Heart left ventricle (tissue), 16 donors: ENCODE results near the gene TFDP1. TPM values are rescaled to one million over a fixed set of nuclear protein-coding genes. Genes with fewer than 3 reads are reported as not detected.

Source experiments
- ATAC-seq, 4 donors: fragments of 200-7000 bp; cut with Tn5 transposase; one replicate each; pipeline ENCODE4 v1.9.1; 2020 to 2022; ENCODE audit warnings: moderate library complexity in 4 of 4, mild to moderate bottlenecking in 3 of 4, moderate number of reproducible peaks in 1 of 4
- DNase-seq, 5 donors: peaks; one replicate each; pipeline ENCODE4 v3.0.0-alpha.2; 2020
- H3K27ac ChIP-seq, 12 donors: fragments of 200-600 bp; sonication (generic) in 4 of 12; one replicate each; pipeline versions ENCODE4 v1.5.0 to v1.8.0; 2016 to 2022; ENCODE audit warnings: mild to moderate bottlenecking in 2 of 12
- H3K27me3 ChIP-seq, 9 donors: fragments of 200-600 bp; sonication (generic) in 2 of 9; one replicate each; pipeline versions ENCODE4 v1.5.1 to v1.8.0; 2016 to 2022; ENCODE audit warnings: mild to moderate bottlenecking in 3 of 9
- H3K36me3 ChIP-seq, 9 donors: fragments of 200-600 bp; sonication (generic) in 2 of 9; one replicate each; pipeline versions ENCODE4 v1.5.0 to v1.8.0; 2018 to 2022; ENCODE audit warnings: mild to moderate bottlenecking in 2 of 9
- H3K4me1 ChIP-seq, 12 donors: fragments of 200-600 bp; sonication (generic) in 4 of 12; one replicate each; pipeline versions ENCODE4 v1.5.0 to v1.8.0; 2016 to 2022; ENCODE audit warnings: mild to moderate bottlenecking in 3 of 12
- H3K4me3 ChIP-seq, 12 donors: fragments of 200-600 bp; sonication (generic) in 4 of 12; one replicate each; pipeline versions ENCODE4 v1.5.0 to v1.8.0; 2017 to 2022; ENCODE audit warnings: mild to moderate bottlenecking in 9 of 12, moderate library complexity in 4 of 12
- H3K9me3 ChIP-seq, 12 donors: fragments of 200-600 bp; sonication (generic) in 4 of 12; one replicate each; pipeline versions ENCODE4 v1.5.0 to v1.8.0; 2016 to 2022; ENCODE audit warnings: mild to moderate bottlenecking in 1 of 12
- POLR2A ChIP-seq, 2 donors: fragments of 450-650 bp; IDR thresholded peaks; one replicate each; pipeline ENCODE4 v1.6.1; 2017; ENCODE audit warnings: antibody characterized with exemption in 2 of 2, mild to moderate bottlenecking in 2 of 2, moderate library complexity in 2 of 2
- WGBS, 4 donors: extraction: QIAGEN DNeasy Blood & Tissue Kit in 2 of 4; methylation state at CpG; one replicate each; pipeline versions ENCODE4 v1.1.5 to v1.1.7; 2013 to 2018; 5-methylcytosine and 5-hydroxymethylcytosine counted together
- intact Hi-C, 10 donors: fragments of 100-400 bp; cut with DNase I; formaldehyde crosslinking; loops; one replicate each; pipeline versions ENCODE4 v1.11.1 to v1.14.2; 2022
- polyA plus RNA-seq, 2 donors: library from polyadenylated mRNA; stranded (reverse); fragments of 200-250 nt; gene quantifications; one replicate each; pipeline ENCODE4 v1.2.3, GENCODE V29; 2013
- total RNA-seq, 9 donors: library from RNA; depleted of rRNA in 2 of 9; stranded (reverse); fragments of >200 nt in 2 of 9; fragmentation: NEBNext Ultra II Directional in 3 of 9; extraction: Animal tissue kit (Norgen Biotek cat#: 25700) in 3 of 9; gene quantifications; one replicate each; pipeline versions ENCODE4 v1.1.0 to v1.2.4, GENCODE V29; 2016 to 2023
- TF ChIP-seq, protein P1 (sequence below), 12 donors: fragments of 200-600 bp; sonication (generic) in 4 of 12; IDR thresholded peaks; one replicate each; pipeline versions ENCODE4 v1.5.0 to v1.8.0; 2018 to 2022; ENCODE audit warnings: antibody characterized with exemption in 12 of 12, mild to moderate bottlenecking in 5 of 12
- donor health status: ischemic (EF 13 %, LVEDD 7.1; RV severe dilation, severe dysfunction).
- donor health status: healthy with polysubstance abuse.
- donor health status: DM: no; HTN: yes; CAD: no.
- donor health status: DM: no; HTN: no; CAD: no.
- donor health status: ischemic (EF 25% LVEDD 6.9; RV normal size, moderate dysfunction).
- donor health status: ischemic (EF 25% LVEDD 5.7; RV mildly dilated, moderate dysfunction).
- donor health status: healthy.
- donor health status: DM: yes; HTN: yes; CAD: no.
- donor health status: ischemic (EF 35%, LVEDD 5.7; RV mildly dilated, moderate dysfunction).
- donor health status: nonischemic (EF 11% LVEDD 7.7; RV severe dilation, severe dysfunction).
- donor health status: DM: yes; HTN: yes; CAD: no.
- donor health status: PGD.
- donor health status: ischemic (EF 29% LVEDD 5.4; RV normal size, mild dysfunction).
- donor health status: nonischemic (EF 23%, LVEDD 6.1; RV moderate dilation, normal function).

TFDP1 gene
- total and polyA plus RNA-seq, 11 donors, result 19.7 to 50.3 (median 44.3) TPM

- H3K27ac ChIP-seq, result no peak overlapping the region
- H3K9me3 ChIP-seq, result no peaks in the 10 kb centered on the region
- H3K4me3 ChIP-seq, result no peak overlapping the region
- DNase-seq, result peak in 1 of 5 donors; percentile 15
- intact Hi-C loops, result no loop called here
- WGBS, 4 donors, result 93 to 98% (median 95%) methylated on average over 24 of the region's 24 CpGs
- H3K4me1 ChIP-seq, result peaks cover 0 to 3% (median 0%) of the 10 kb centered on the region in 12 donors
- no peaks in the 10 kb centered on the region for H3K27me3 ChIP-seq
- H3K36me3 ChIP-seq, result peaks cover 0 to 96% (median 83%) of the 10 kb centered on the region in 9 donors
- ATAC-seq, result no peak
- TF ChIP-seq, protein P1, sequence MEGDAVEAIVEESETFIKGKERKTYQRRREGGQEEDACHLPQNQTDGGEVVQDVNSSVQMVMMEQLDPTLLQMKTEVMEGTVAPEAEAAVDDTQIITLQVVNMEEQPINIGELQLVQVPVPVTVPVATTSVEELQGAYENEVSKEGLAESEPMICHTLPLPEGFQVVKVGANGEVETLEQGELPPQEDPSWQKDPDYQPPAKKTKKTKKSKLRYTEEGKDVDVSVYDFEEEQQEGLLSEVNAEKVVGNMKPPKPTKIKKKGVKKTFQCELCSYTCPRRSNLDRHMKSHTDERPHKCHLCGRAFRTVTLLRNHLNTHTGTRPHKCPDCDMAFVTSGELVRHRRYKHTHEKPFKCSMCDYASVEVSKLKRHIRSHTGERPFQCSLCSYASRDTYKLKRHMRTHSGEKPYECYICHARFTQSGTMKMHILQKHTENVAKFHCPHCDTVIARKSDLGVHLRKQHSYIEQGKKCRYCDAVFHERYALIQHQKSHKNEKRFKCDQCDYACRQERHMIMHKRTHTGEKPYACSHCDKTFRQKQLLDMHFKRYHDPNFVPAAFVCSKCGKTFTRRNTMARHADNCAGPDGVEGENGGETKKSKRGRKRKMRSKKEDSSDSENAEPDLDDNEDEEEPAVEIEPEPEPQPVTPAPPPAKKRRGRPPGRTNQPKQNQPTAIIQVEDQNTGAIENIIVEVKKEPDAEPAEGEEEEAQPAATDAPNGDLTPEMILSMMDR (IDR thresholded peaks at IDR 0.05), result no peak
- no peak for TF ChIP-seq POLR2A (IDR thresholded peaks at IDR 0.05)
Measured at GRCh38 chr13:113636266-113636963, 51.9 kb downstream of the TFDP1 start.

DNA sequence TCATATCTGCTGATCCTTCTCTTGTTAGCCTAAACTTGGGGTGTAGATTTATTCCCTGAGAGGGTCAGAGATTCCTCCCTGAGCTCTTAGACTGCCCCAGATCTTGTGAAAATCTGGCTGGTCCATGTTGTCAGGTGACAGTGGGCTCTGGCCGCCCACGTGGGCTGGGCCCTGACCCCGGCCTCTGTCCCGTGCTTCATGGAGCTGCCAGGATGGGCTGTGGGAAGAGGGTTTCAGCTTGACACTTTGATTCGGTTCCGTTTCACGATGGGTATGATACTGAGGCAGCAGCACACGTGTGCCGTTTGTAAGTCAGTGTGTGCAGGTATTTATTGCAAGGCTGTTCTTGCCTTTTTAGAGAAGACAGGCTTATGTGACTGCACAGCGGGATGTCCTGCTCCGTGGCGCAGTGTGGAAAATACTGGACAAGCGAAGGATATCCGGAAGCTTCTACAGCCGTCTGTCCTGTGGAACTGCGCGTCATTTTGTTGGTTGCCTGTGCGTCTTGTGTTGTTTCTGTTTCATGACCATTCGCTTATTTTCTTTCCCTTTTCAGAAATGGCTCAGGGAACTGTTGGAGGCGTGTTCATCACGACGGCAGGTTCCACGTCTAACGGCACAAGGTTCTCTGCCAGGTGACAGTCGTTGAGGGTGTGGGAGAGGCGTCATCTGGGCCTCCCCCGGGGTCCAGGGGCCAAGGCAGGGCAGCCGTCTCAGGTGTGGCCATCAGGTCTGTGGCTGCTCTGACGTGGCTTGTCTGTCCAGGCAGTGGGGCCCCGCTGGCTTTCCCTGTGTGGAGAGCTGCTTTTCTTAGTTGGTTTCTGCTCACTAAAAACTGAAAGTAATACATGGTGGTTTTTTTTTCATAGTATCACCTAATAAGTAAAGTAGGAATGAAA is 53.0 kb downstream of the TFDP1 start:
- Histone ChIP-seq H3K4me3 (no peak overlapping the region), H3K36me3 (peaks cover 0 to 87% (median 77%) of the 10 kb centered on the region in 9 donors), H3K27me3 (no peaks in the 10 kb centered on the region), H3K27ac (no peak overlapping the region), H3K9me3 (no peaks in the 10 kb centered on the region), H3K4me1 (peaks cover 0 to 3% (median 0%) of the 10 kb centered on the region in 12 donors)
- WGBS, 4 donors, result 94 to 96% (median 94%) methylated on average over 30 of the region's 30 CpGs
- TF ChIP-seq, protein P1 (IDR thresholded peaks at IDR 0.05), result no peak
- no peak for TF ChIP-seq POLR2A (IDR thresholded peaks at IDR 0.05)
- intact Hi-C loops, result no loop called here
- ATAC-seq (no peak), DNase-seq (peak in 4 of 5 donors; percentile 2 to 17 (median 10))

GRCh38 chr13:113638173-113638746 is 53.7 kb downstream of the TFDP1 start:
- no peaks in the 10 kb centered on the region for H3K9me3 ChIP-seq
- H3K4me1 ChIP-seq, result peaks cover 0 to 3% (median 0%) of the 10 kb centered on the region in 12 donors
- no peaks in the 10 kb centered on the region for H3K27me3 ChIP-seq
- DNase-seq (peak in 3 of 5 donors; percentile 6 to 9 (median 9)), ATAC-seq (no peak)
- TF ChIP-seq POLR2A (IDR thresholded peaks at IDR 0.05), result no peak
- TF ChIP-seq, protein P1 (IDR thresholded peaks at IDR 0.05), result no peak
- H3K27ac ChIP-seq, result no peak overlapping the region
- whole genome bisulfite sequencing, 4 donors, result 97 to 98% (median 97%) methylated on average over 37 of the region's 37 CpGs
- peaks cover 0 to 80% (median 70%) of the 10 kb centered on the region in 9 donors for H3K36me3 ChIP-seq
- H3K4me3 ChIP-seq, result no peak overlapping the region
- intact Hi-C loops, result no loop called here
